Activated T-helper 17 cell treated with anti-CD3 and anti-CD28 coated beads, Interleukin-2, amount 50 U/mL, for 72 hours (primary cell): ENCODE data around the gene DVL3. TPM values are rescaled to one million over a fixed set of nuclear protein-coding genes. Genes with fewer than 3 reads are reported as not detected.

Source experiments
- ATAC-seq: fragments of 150-1000 bp; cut with Tn5 transposase; replicated peaks from 2 replicates; pipeline ENCODE4 v1.10.0; 2021; ENCODE audit warnings: mild to moderate bottlenecking, moderate library complexity
- H3K27ac Mint-ChIP-seq: one replicate; pipeline ENCODE4 v1.8.0; 2022; ENCODE audit warnings: mixed read lengths
- H3K27me3 Mint-ChIP-seq: one replicate; pipeline ENCODE4 v1.8.0; 2022; ENCODE audit warnings: mixed read lengths
- H3K36me3 Mint-ChIP-seq: one replicate; pipeline ENCODE4 v1.8.0; 2022; ENCODE audit warnings: low read depth, mild to moderate bottlenecking, mixed read lengths
- H3K4me1 Mint-ChIP-seq: one replicate; pipeline ENCODE4 v1.8.0; 2022; ENCODE audit warnings: mixed read lengths
- H3K4me3 Mint-ChIP-seq: one replicate; pipeline ENCODE4 v1.8.0; 2022; ENCODE audit warnings: mild to moderate bottlenecking, mixed read lengths
- H3K9me3 Mint-ChIP-seq: one replicate; pipeline ENCODE4 v1.8.0; 2022; ENCODE audit warnings: mixed read lengths
- total RNA-seq, 2 donors: library from RNA; stranded (reverse); gene quantifications; one replicate each; pipeline ENCODE4 v1.2.3, GENCODE V29; 2022

DVL3 gene
- total RNA-seq, 2 donors from 2014 or later = 40.3 to 42.5 TPM

- H3K9me3 Mint-ChIP-seq = no peaks in the 10 kb centered on the region
- H3K36me3 Mint-ChIP-seq = peaks cover 70% of the 10 kb centered on the region
- no peak overlapping the region for H3K27ac Mint-ChIP-seq
- ATAC-seq = no peak
- H3K4me1 Mint-ChIP-seq = peaks cover 6% of the 10 kb centered on the region
- H3K4me3 Mint-ChIP-seq = no peak overlapping the region
- H3K27me3 Mint-ChIP-seq = no peaks in the 10 kb centered on the region
Measured at GRCh38 chr3:184165543-184165942, 10.4 kb downstream of the DVL3 start.

- ATAC-seq = no peak
- Mint-ChIP-seq H3K27me3 (no peaks in the 10 kb centered on the region), H3K4me1 (peaks cover 7% of the 10 kb centered on the region), H3K9me3 (no peaks in the 10 kb centered on the region), H3K36me3 (peaks cover 76% of the 10 kb centered on the region), H3K27ac (no peak overlapping the region), H3K4me3 (no peak overlapping the region)
Measured at GRCh38 chr3:184166671-184167070, 11.5 kb downstream of the DVL3 start.

GRCh38 chr3:184167786-184168185 lies 12.6 kb downstream of the DVL3 start:
- H3K4me1 Mint-ChIP-seq = peaks cover 9% of the 10 kb centered on the region
- no peak overlapping the region for H3K27ac Mint-ChIP-seq
- H3K4me3 Mint-ChIP-seq = no peak overlapping the region
- no peaks in the 10 kb centered on the region for H3K27me3 Mint-ChIP-seq
- peaks cover 71% of the 10 kb centered on the region for H3K36me3 Mint-ChIP-seq
- no peak for ATAC-seq
- no peaks in the 10 kb centered on the region for H3K9me3 Mint-ChIP-seq

- Mint-ChIP-seq H3K27ac (no peak overlapping the region), H3K27me3 (no peaks in the 10 kb centered on the region), H3K4me1 (peaks cover 9% of the 10 kb centered on the region), H3K36me3 (peaks cover 64% of the 10 kb centered on the region), H3K9me3 (no peaks in the 10 kb centered on the region), H3K4me3 (no peak overlapping the region)
- ATAC-seq = no peak
Measured at GRCh38 chr3:184168363-184169120, 13.4 kb downstream of the DVL3 start.

- Mint-ChIP-seq H3K27me3 (no peaks in the 10 kb centered on the region), H3K4me1 (peaks cover 9% of the 10 kb centered on the region), H3K36me3 (peaks cover 49% of the 10 kb centered on the region), H3K27ac (no peak overlapping the region), H3K9me3 (no peaks in the 10 kb centered on the region), H3K4me3 (no peak overlapping the region)
- ATAC-seq = no peak
Measured at GRCh38 chr3:184169896-184170875, 15.0 kb downstream of the DVL3 start.

- Mint-ChIP-seq H3K27ac (peak overlapping the region; percentile 19), H3K4me1 (peaks cover 15% of the 10 kb centered on the region), H3K4me3 (no peak overlapping the region), H3K9me3 (no peaks in the 10 kb centered on the region), H3K36me3 (peaks cover 42% of the 10 kb centered on the region), H3K27me3 (no peaks in the 10 kb centered on the region)
- ATAC-seq = no peak
Measured at GRCh38 chr3:184171562-184171961, 16.4 kb downstream of the DVL3 start.

GRCh38 chr3:184172681-184173373 lies 17.6 kb downstream of the DVL3 start:
- no peak for ATAC-seq
- H3K36me3 Mint-ChIP-seq = peaks cover 39% of the 10 kb centered on the region
- no peaks in the 10 kb centered on the region for H3K9me3 Mint-ChIP-seq
- no peak overlapping the region for H3K4me3 Mint-ChIP-seq
- H3K27ac Mint-ChIP-seq = no peak overlapping the region
- peaks cover 16% of the 10 kb centered on the region for H3K4me1 Mint-ChIP-seq
- H3K27me3 Mint-ChIP-seq = no peaks in the 10 kb centered on the region

- Mint-ChIP-seq H3K4me1 (peaks cover 20% of the 10 kb centered on the region), H3K4me3 (no peak overlapping the region), H3K27me3 (no peaks in the 10 kb centered on the region), H3K27ac (no peak overlapping the region), H3K36me3 (peaks cover 44% of the 10 kb centered on the region), H3K9me3 (no peaks in the 10 kb centered on the region)
- ATAC-seq = no peak
Measured at GRCh38 chr3:184173374-184173722, 18.2 kb downstream of the DVL3 start.

GRCh38 chr3:184174284-184174645 lies 19.1 kb downstream of the DVL3 start:
- Mint-ChIP-seq H3K4me3 (peak overlapping the region; percentile 98), H3K4me1 (peaks cover 20% of the 10 kb centered on the region)

GRCh38 chr3:184174646-184175492 lies 19.7 kb downstream of the DVL3 start, which contains the start of gene AP2M1:
Gene AP2M1, plus strand, starts transcription at chr3:184174855. Its CDS starts 2,139 bp downstream, at chr3:184176994.
- Mint-ChIP-seq H3K4me1 (peaks cover 20% of the 10 kb centered on the region), H3K27me3 (no peaks in the 10 kb centered on the region), H3K9me3 (no peaks in the 10 kb centered on the region), H3K4me3 (peak within 1 kb of the TSS; percentile 98), H3K36me3 (peaks cover 50% of the 10 kb centered on the region), H3K27ac (peak within 1 kb of the TSS; percentile 96)
- ATAC-seq = peak; percentile 96

More at GRCh38 chr3:184174284-184174645, 19.1 kb downstream of the DVL3 start:
- Mint-ChIP-seq H3K36me3 (peaks cover 49% of the 10 kb centered on the region), H3K27ac (peak overlapping the region; percentile 96), H3K9me3 (no peaks in the 10 kb centered on the region), H3K27me3 (no peaks in the 10 kb centered on the region)
- ATAC-seq = peak; percentile 2

- H3K36me3 Mint-ChIP-seq = peaks cover 57% of the 10 kb centered on the region
- H3K27ac Mint-ChIP-seq = peak overlapping the region; percentile 96
- peaks cover 20% of the 10 kb centered on the region for H3K4me1 Mint-ChIP-seq
- no peak for ATAC-seq
- no peaks in the 10 kb centered on the region for H3K9me3 Mint-ChIP-seq
- peak overlapping the region; percentile 98 for H3K4me3 Mint-ChIP-seq
- H3K27me3 Mint-ChIP-seq = no peaks in the 10 kb centered on the region
Measured at GRCh38 chr3:184175506-184175905, 20.3 kb downstream of the DVL3 start.

- Mint-ChIP-seq H3K4me1 (peaks cover 20% of the 10 kb centered on the region), H3K9me3 (no peaks in the 10 kb centered on the region), H3K27me3 (no peaks in the 10 kb centered on the region), H3K36me3 (peaks cover 58% of the 10 kb centered on the region), H3K4me3 (peak overlapping the region; percentile 98), H3K27ac (peak overlapping the region; percentile 96)
- ATAC-seq = no peak
Measured at GRCh38 chr3:184175981-184176376, 20.8 kb downstream of the DVL3 start.

GRCh38 chr3:184176377-184177330 lies 21.5 kb downstream of the DVL3 start:
- Mint-ChIP-seq H3K4me3 (peak overlapping the region; percentile 98), H3K36me3 (peaks cover 58% of the 10 kb centered on the region), H3K27me3 (no peaks in the 10 kb centered on the region), H3K27ac (peak overlapping the region; percentile 96), H3K4me1 (peaks cover 15% of the 10 kb centered on the region), H3K9me3 (no peaks in the 10 kb centered on the region)
- no peak for ATAC-seq
